CD14-positive monocyte (primary cell): ENCODE data around the gene CACNA2D2. TPM values are rescaled to one million over a fixed set of nuclear protein-coding genes. Genes with fewer than 3 reads are reported as not detected.

Source experiments
- DNase-seq, 3 donors: peaks; one replicate each; pipeline ENCODE4 v3.0.0-alpha.2; 2011 to 2022
- H2AFZ ChIP-seq: 2 replicates; pipeline ENCODE4 v1.6.0; 2012; ENCODE audit warnings: mild to moderate bottlenecking, low read depth, low read length, inconsistent platforms; ENCODE audit not compliant: insufficient read depth, poor library complexity, severe bottlenecking
- H3K27ac ChIP-seq, 2 donors: 1 replicate in 1 of 2; 2 replicates in 1 of 2; pipeline ENCODE4 v1.5.1; 2012 to 2013; ENCODE audit warnings: low read length in 2 of 2, control low read depth in 1 of 2, inconsistent platforms in 1 of 2, low read depth in 1 of 2, mild to moderate bottlenecking in 1 of 2
- H3K27me3 ChIP-seq, 2 donors: one replicate each; pipeline versions ENCODE4 v1.6.0 to v1.6.1; 2011 to 2013; ENCODE audit warnings: low read length in 2 of 2; ENCODE audit not compliant: control insufficient read depth in 2 of 2, insufficient read depth in 2 of 2
- H3K36me3 ChIP-seq, 2 donors: replicated peaks in 1 of 2; 1 replicate in 1 of 2; 2 replicates in 1 of 2; pipeline versions ENCODE4 v1.5.1 to v1.6.1; 2012 to 2013; ENCODE audit warnings: low read length in 2 of 2, control low read depth in 1 of 2, inconsistent platforms in 1 of 2, mild to moderate bottlenecking in 1 of 2; ENCODE audit not compliant: insufficient read depth in 2 of 2, control insufficient read depth in 1 of 2
- H3K4me1 ChIP-seq, 2 donors: 1 replicate in 1 of 2; 2 replicates in 1 of 2; pipeline versions ENCODE4 v1.5.1 to v1.6.1; 2012 to 2013; ENCODE audit warnings: low read length in 2 of 2, control low read depth in 1 of 2, inconsistent platforms in 1 of 2, mild to moderate bottlenecking in 1 of 2, moderate library complexity in 1 of 2; ENCODE audit not compliant: insufficient read depth in 2 of 2, control insufficient read depth in 1 of 2
- H3K4me2 ChIP-seq: replicated peaks from 2 replicates; pipeline ENCODE3; 2012; ENCODE audit warnings: low read length, moderate library complexity, mild to moderate bottlenecking; ENCODE audit not compliant: poor library complexity, severe bottlenecking; ENCODE audit errors: extremely low read depth
- H3K4me3 ChIP-seq, 3 experiments: fragments of 200-600 bp in 1 of 3; sonication (generic) in 1 of 3; replicated peaks in 1 of 3; 1 replicate in 2 of 3; 2 replicates in 1 of 3; pipeline ENCODE4 v1.5.1; 2011 to 2013; ENCODE audit warnings: low read length in 3 of 3, mild to moderate bottlenecking in 3 of 3, control low read depth in 2 of 3, low read depth in 2 of 3, inconsistent platforms in 1 of 3, moderate library complexity in 1 of 3
- H3K79me2 ChIP-seq: 2 replicates; pipeline ENCODE4 v1.6.0; 2012; ENCODE audit warnings: mild to moderate bottlenecking, control low read depth, inconsistent platforms, low read length, moderate library complexity; ENCODE audit not compliant: insufficient read depth
- H3K9ac ChIP-seq: 2 replicates; pipeline ENCODE4 v1.6.0; 2017; ENCODE audit warnings: low read length, mild to moderate bottlenecking; ENCODE audit not compliant: insufficient read depth, poor library complexity, severe bottlenecking
- H3K9me3 ChIP-seq, 2 donors: replicated peaks in 1 of 2; 1 replicate in 1 of 2; 2 replicates in 1 of 2; pipeline versions ENCODE4 v1.5.1 to v1.6.1; 2012 to 2013; ENCODE audit warnings: low read length in 2 of 2, control low read depth in 1 of 2; ENCODE audit not compliant: control insufficient read depth in 1 of 2, insufficient read depth in 1 of 2
- H4K20me1 ChIP-seq: 2 replicates; pipeline ENCODE4 v1.6.0; 2012; ENCODE audit warnings: mild to moderate bottlenecking, low read length, control low read depth, moderate library complexity; ENCODE audit not compliant: insufficient read depth
- H3K27ac Mint-ChIP-seq, 7 donors: one replicate each; pipeline ENCODE4 v1.8.0; 2020; ENCODE audit warnings: mild to moderate bottlenecking in 7 of 7, mixed read lengths in 7 of 7, moderate library complexity in 6 of 7, inconsistent platforms in 2 of 7
- H3K27me3 Mint-ChIP-seq, 3 donors: one replicate each; pipeline ENCODE4 v1.8.0; 2021 to 2022; ENCODE audit warnings: low read depth in 3 of 3, mild to moderate bottlenecking in 3 of 3, mixed read lengths in 3 of 3, moderate library complexity in 3 of 3, inconsistent platforms in 1 of 3
- H3K36me3 Mint-ChIP-seq, 2 donors: one replicate each; pipeline ENCODE4 v1.8.0; 2020; ENCODE audit warnings: mixed read lengths in 2 of 2, inconsistent platforms in 1 of 2, mild to moderate bottlenecking in 1 of 2
- H3K4me1 Mint-ChIP-seq: one replicate; pipeline ENCODE4 v1.8.0; 2020; ENCODE audit warnings: mild to moderate bottlenecking, mixed read lengths
- H3K4me3 Mint-ChIP-seq, 2 donors: one replicate each; pipeline ENCODE4 v1.8.0; 2020; ENCODE audit warnings: mild to moderate bottlenecking in 2 of 2, mixed read lengths in 2 of 2, moderate library complexity in 1 of 2
- H3K9me3 Mint-ChIP-seq, 7 donors: one replicate each; pipeline ENCODE4 v1.8.0; 2020 to 2022; ENCODE audit warnings: mixed read lengths in 7 of 7, mild to moderate bottlenecking in 6 of 7, moderate library complexity in 6 of 7, inconsistent platforms in 2 of 7
- WGBS: methylation state at CpG from one replicate; pipeline ENCODE4 v1.1.5; 2013; ENCODE audit warnings: missing lambda C conversion rate; ENCODE audit not compliant: insufficient coverage; 5-methylcytosine and 5-hydroxymethylcytosine counted together
- intact Hi-C, 2 donors: fragments of 100-400 bp; cut with micrococcal nuclease; formaldehyde crosslinking; loops; one replicate each; pipeline versions ENCODE4 v1.15.0 to v1.15.1; 2023
- polyA plus RNA-seq, 3 donors: library from polyadenylated mRNA; depleted of rRNA in 1 of 3; unstranded in 2 of 3; stranded (reverse) in 1 of 3; fragments of 300-500 nt in 2 of 3; fragments of >200 nt in 1 of 3; fragmentation: Illumina TruSeq in 2 of 3; gene quantifications; 1 replicate in 2 of 3; 2 replicates in 1 of 3; pipeline ENCODE4 v1.2.3, GENCODE V29; 2012 to 2021
- TF ChIP-seq, protein P1 (sequence below): fragments of 200-600 bp; IDR thresholded peaks from one replicate; pipeline ENCODE4 v1.8.0; 2022; ENCODE audit warnings: antibody characterized with exemption, mild to moderate bottlenecking

The CACNA2D2 gene
- polyA plus RNA-seq, 3 donors: 0.09 to 0.16 TPM; not detected in 1

DNA sequence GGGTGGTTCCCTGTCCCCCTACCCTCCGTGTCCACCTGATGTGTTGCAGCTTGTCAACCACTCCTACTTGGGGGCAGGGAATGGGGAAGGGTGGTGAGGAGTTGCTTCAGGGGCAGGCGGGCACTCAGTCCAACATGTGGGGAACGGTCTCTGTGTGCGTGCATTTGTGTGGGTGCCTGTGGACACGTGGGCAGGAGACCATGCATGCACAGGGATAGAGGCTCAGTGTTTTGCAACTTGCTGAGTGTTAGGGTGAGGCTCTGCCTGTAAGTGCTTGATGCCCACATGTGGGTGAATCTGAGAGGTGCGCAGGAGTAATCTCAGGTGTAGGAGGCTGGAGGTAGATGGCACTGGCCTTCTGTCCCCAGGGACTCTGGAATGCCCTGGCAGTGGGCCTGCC is 119.7 kb downstream of the CACNA2D2 start:
- H3K4me1 ChIP-seq: no peaks in the 10 kb centered on the region
- no peaks in the 10 kb centered on the region for H3K36me3 ChIP-seq
- intact Hi-C loops: no loop called here
- H3K9ac ChIP-seq: no peak overlapping the region
- H3K9me3 ChIP-seq: no peaks in the 10 kb centered on the region
- H3K27ac ChIP-seq: no peak overlapping the region
- Mint-ChIP-seq H3K27ac (no peak overlapping the region), H3K4me3 (no peak overlapping the region), H3K36me3 (no peaks in the 10 kb centered on the region), H3K27me3 (peaks cover 0 to 5% (median 2%) of the 10 kb centered on the region in 3 donors), H3K4me1 (no peaks in the 10 kb centered on the region), H3K9me3 (peaks cover 0 to 1% (median 0%) of the 10 kb centered on the region in 7 donors)
- no peak overlapping the region for H2AFZ ChIP-seq
- H4K20me1 ChIP-seq: no peaks in the 10 kb centered on the region
- no peak overlapping the region for H3K4me2 ChIP-seq
- H3K27me3 ChIP-seq: no peaks in the 10 kb centered on the region
- no peaks in the 10 kb centered on the region for H3K79me2 ChIP-seq
- TF ChIP-seq, protein P1, sequence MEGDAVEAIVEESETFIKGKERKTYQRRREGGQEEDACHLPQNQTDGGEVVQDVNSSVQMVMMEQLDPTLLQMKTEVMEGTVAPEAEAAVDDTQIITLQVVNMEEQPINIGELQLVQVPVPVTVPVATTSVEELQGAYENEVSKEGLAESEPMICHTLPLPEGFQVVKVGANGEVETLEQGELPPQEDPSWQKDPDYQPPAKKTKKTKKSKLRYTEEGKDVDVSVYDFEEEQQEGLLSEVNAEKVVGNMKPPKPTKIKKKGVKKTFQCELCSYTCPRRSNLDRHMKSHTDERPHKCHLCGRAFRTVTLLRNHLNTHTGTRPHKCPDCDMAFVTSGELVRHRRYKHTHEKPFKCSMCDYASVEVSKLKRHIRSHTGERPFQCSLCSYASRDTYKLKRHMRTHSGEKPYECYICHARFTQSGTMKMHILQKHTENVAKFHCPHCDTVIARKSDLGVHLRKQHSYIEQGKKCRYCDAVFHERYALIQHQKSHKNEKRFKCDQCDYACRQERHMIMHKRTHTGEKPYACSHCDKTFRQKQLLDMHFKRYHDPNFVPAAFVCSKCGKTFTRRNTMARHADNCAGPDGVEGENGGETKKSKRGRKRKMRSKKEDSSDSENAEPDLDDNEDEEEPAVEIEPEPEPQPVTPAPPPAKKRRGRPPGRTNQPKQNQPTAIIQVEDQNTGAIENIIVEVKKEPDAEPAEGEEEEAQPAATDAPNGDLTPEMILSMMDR: no peak
- H3K4me3 ChIP-seq: no peak overlapping the region
- 83% methylated on average over 5 of the region's 6 CpGs for WGBS
- DNase-seq: no peak

DNA sequence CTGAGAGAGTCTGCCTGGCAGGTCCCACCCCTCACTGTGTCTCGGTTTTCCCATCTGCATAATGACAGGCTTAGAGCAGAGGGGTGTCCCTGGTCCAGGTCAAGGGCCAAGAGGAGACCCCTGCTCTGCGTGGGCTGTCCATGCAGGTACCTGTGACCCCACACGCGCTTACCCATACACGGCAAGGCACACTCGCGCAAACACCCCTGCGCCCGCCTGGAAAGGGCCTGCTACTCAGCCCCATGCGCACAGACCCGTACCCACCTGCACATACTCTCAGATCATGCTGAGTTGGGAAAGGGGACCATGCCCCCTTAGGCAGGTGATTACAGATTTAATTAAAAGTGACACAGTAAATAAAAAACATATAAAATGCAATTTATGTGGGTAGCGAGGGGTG is 120.7 kb downstream of the CACNA2D2 start:
- H3K4me3 Mint-ChIP-seq: no peak overlapping the region
- H3K4me2 ChIP-seq: no peak overlapping the region
- intact Hi-C loops: no loop called here

More for the DNA sequence above, 120.7 kb downstream of the CACNA2D2 start:
- Histone ChIP-seq H3K36me3 (no peaks in the 10 kb centered on the region), H3K9ac (no peak overlapping the region), H4K20me1 (no peaks in the 10 kb centered on the region), H3K27ac (no peak overlapping the region), H2AFZ (no peak overlapping the region), H3K9me3 (no peaks in the 10 kb centered on the region), H3K4me3 (no peak overlapping the region), H3K4me1 (no peaks in the 10 kb centered on the region), H3K79me2 (no peaks in the 10 kb centered on the region), H3K27me3 (no peaks in the 10 kb centered on the region)
- Mint-ChIP-seq H3K27me3 (peaks cover 0 to 5% (median 2%) of the 10 kb centered on the region in 3 donors), H3K4me1 (no peaks in the 10 kb centered on the region), H3K9me3 (peaks cover 0 to 1% (median 0%) of the 10 kb centered on the region in 7 donors), H3K36me3 (no peaks in the 10 kb centered on the region), H3K27ac (no peak overlapping the region)
- no peak for DNase-seq
- TF ChIP-seq, protein P1: no peak
- 96% methylated on average over 9 of the region's 12 CpGs for WGBS
